ENCODE data around the gene NAA60.
"Not testable (repeated sequence)": the region's sequence is repeated elsewhere in the genome, so short reads cannot be mapped to it uniquely, and the experiment has no call there.

Gene NAA60

GRCh38 chr16:3484318-3485096 lies 41.0 kb downstream of the NAA60 start:
- DNase-seq, result no peak

GRCh38 chr16:3485097-3485745 lies 41.7 kb downstream of the NAA60 start:
- DNase-seq, result no peak

GRCh38 chr16:3485821-3486505 lies 42.5 kb downstream of the NAA60 start:
- DNase-seq, result no peak

- DNase-seq, result no peak
These were observed 43.2 kb downstream of the NAA60 start for GRCh38 chr16:3486506-3487215.

GRCh38 chr16:3487521-3488410 lies 44.3 kb downstream of the NAA60 start:
- DNase-seq, result no peak

GRCh38 chr16:3488801-3489200 lies 45.3 kb downstream of the NAA60 start:
- DNase-seq, result no peak

GRCh38 chr16:3490911-3491629 lies 47.6 kb downstream of the NAA60 start:
- DNase-seq, result no peak

GRCh38 chr16:3492356-3492755 lies 48.9 kb downstream of the NAA60 start:
- DNase-seq, result no peak

- no peak for DNase-seq
These were observed 51.0 kb downstream of the NAA60 start for GRCh38 chr16:3494386-3494973.

- DNase-seq, result no peak
These were observed 51.7 kb downstream of the NAA60 start, which contains the start of gene C16orf90 for GRCh38 chr16:3495176-3495575. Gene C16orf90 (minus strand): TSS chr16:3495489. CDS start chr16:3495421, 68 bp downstream.

- DNase-seq, result no peak
These were observed 52.9 kb downstream of the NAA60 start for GRCh38 chr16:3496386-3496785.

GRCh38 chr16:3497771-3498170 lies 54.3 kb downstream of the NAA60 start:
- no peak for DNase-seq

- no peak for DNase-seq
These were observed 55.5 kb downstream of the NAA60 start for GRCh38 chr16:3498988-3499387.

GRCh38 chr16:3501412-3501761 lies 57.9 kb downstream of the NAA60 start:
- not testable (repeated sequence) for DNase-seq

GRCh38 chr16:3501783-3502400 lies 58.4 kb downstream of the NAA60 start:
- peak in 1 of 2 experiments; percentile 51 for DNase-seq

GRCh38 chr16:3503523-3503922 lies 60.0 kb downstream of the NAA60 start:
- no peak for DNase-seq

GRCh38 chr16:3508736-3509135 lies 65.3 kb downstream of the NAA60 start:
- no peak for DNase-seq

GRCh38 chr16:3509470-3509928 lies 66.0 kb downstream of the NAA60 start:
- DNase-seq, result peak in 1 of 2 experiments; percentile 4

- no peak for DNase-seq
These were observed 66.9 kb downstream of the NAA60 start for GRCh38 chr16:3510416-3510815.

Measured in Kasumi-1 (cell line).